Measurements from ENCODE around the gene MAPK4. TPM values are rescaled to one million over a fixed set of nuclear protein-coding genes. Genes with fewer than 3 reads are reported as not detected.
"Not testable (repeated sequence)": the region's sequence is repeated elsewhere in the genome, so short reads cannot be mapped to it uniquely, and the experiment has no call there.

Gene MAPK4
- total RNA-seq, 2 experiments from 2014 or later: not detected

DNA sequence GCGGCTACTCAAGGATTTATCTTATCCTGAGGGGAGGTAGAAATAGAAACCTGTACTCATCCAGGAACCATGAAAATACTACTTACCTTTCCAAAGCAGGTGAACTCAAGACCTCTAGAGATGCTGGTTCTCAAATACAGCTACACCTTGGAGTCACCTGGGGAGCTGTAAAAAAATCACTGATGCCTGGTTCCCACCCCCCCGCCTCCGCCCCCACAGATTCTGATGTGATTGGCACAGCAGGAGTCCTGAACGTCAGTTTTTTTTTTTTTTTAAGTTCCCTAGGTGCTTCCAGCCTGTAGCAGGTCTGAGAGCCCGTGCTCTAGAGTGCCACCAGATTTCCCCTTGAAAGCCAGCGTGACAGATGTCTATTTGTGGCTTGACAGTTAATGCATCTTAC, 146.3 kb downstream of the MAPK4 start:
- Mint-ChIP-seq H3K36me3 (no peaks in the 10 kb centered on the region), H3K9me3 (no peaks in the 10 kb centered on the region), H3K4me1 (no peaks in the 10 kb centered on the region), H3K4me3 (no peak overlapping the region), H3K27ac (no peak overlapping the region), H3K27me3 (peaks cover 11% of the 10 kb centered on the region)
- POLR2A ChIA-PET: interaction anchor here (0.7 kb wide), 1 partner anchor 257 kb away, joined by 3 read pairs; no protein-coding TSS in a partner anchor
- no peak for DNase-seq
- no peak for ATAC-seq (ENCODE audit: low read depth)

GRCh38 chr18:50706651-50707050, 146.8 kb downstream of the MAPK4 start:
- DNase-seq (no peak), ATAC-seq (ENCODE audit: low read depth) (no peak)
- Mint-ChIP-seq H3K9me3 (no peaks in the 10 kb centered on the region), H3K27me3 (peaks cover 11% of the 10 kb centered on the region), H3K4me1 (no peaks in the 10 kb centered on the region), H3K27ac (no peak overlapping the region), H3K4me3 (no peak overlapping the region), H3K36me3 (no peaks in the 10 kb centered on the region)
- POLR2A ChIA-PET: no interaction called here

DNA sequence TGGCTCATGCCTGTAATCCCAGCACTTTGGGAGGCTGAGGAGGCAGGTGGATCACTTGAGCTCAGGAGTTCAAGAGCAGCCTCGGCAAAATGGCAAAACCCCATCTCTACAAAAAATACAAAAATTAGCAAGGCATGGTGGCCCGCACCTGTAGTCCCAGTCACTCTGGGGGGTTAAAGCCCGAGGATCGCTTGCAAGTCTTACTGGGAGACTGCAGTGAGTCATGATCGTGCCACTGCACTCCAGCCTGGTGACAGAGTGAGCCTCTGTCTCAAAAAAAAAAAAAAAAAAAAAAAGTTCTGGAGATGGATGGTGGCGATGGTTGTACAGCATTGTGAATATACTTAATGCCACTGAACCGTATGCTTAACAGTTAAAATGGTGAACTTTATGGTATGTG, 147.4 kb downstream of the MAPK4 start:
- POLR2A ChIA-PET; H3K4me3 Mint-ChIP-seq; H3K36me3 Mint-ChIP-seq; DNase-seq; H3K9me3 Mint-ChIP-seq; H3K27ac Mint-ChIP-seq; H3K4me1 Mint-ChIP-seq; ATAC-seq (ENCODE audit: low read depth): not testable (repeated sequence)
- H3K27me3 Mint-ChIP-seq: peaks cover 11% of the 10 kb centered on the region

DNA sequence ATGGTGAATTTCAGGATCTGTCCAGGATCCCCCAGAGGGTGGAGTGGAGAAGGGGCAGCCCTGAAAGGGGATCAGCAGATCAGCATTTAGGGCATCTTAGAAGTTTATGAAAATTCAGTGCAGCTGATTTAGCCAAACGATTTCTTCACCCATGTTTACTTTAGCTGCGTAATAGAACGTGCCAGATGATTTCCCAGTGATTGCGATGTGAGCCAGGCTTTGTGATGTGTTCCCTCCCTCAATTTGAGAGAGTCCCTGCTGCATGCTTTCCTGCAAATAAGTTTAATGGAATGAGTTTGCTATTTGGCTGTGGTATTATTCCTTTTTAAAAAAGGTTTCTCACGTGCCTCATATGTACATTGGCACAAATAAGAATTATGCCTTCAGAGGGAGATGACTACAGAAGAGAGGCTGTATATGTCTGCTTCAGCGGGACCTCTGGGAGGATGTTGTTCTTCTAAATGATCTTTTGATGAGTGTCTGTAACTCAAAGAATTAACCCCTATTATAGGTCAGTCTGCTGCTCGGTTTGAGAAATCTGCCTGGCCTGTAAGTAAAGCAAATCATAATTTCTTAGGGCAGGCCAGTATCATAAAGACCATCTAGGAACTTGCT, 148.1 kb downstream of the MAPK4 start:
- DNase-seq: no peak
- POLR2A ChIA-PET: no interaction called here
- ATAC-seq (ENCODE audit: low read depth): no peak
- Mint-ChIP-seq H3K27me3 (peaks cover 11% of the 10 kb centered on the region), H3K4me3 (no peak overlapping the region), H3K9me3 (no peaks in the 10 kb centered on the region), H3K36me3 (no peaks in the 10 kb centered on the region), H3K27ac (no peak overlapping the region), H3K4me1 (no peaks in the 10 kb centered on the region)

- Mint-ChIP-seq H3K27ac (no peak overlapping the region), H3K27me3 (peaks cover 12% of the 10 kb centered on the region), H3K4me1 (no peaks in the 10 kb centered on the region), H3K36me3 (no peaks in the 10 kb centered on the region), H3K9me3 (no peaks in the 10 kb centered on the region), H3K4me3 (no peak overlapping the region)
- POLR2A ChIA-PET: no interaction called here
- ATAC-seq (ENCODE audit: low read depth) (no peak), DNase-seq (no peak)
Observed at GRCh38 chr18:50709193-50709592, 149.3 kb downstream of the MAPK4 start.

DNA sequence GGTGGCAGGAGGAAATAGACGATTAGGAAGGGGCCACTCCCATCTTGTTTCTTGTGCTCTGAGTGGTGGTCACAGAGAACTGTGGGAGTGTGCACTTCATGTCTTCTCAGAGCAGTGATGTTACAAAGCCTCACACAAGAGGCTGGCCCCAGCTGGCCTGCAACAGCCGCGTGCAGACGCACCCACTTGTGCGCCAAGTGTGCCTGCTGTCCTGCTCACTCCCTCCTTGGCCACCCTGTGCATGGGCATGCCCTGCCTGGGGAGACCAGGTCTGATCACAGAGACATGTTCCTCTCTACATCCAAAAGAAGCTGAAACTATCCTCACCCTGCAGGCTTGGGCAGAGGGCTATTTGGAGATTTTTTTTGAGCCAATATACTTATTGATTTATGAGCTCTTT, 151.5 kb downstream of the MAPK4 start:
- Mint-ChIP-seq H3K9me3 (peaks cover 3% of the 10 kb centered on the region), H3K27ac (no peak overlapping the region), H3K27me3 (peaks cover 6% of the 10 kb centered on the region), H3K36me3 (no peaks in the 10 kb centered on the region), H3K4me3 (no peak overlapping the region), H3K4me1 (no peaks in the 10 kb centered on the region)
- POLR2A ChIA-PET: no interaction called here
- DNase-seq (no peak), ATAC-seq (ENCODE audit: low read depth) (no peak)

- Mint-ChIP-seq H3K4me1 (no peaks in the 10 kb centered on the region), H3K27me3 (peaks cover 6% of the 10 kb centered on the region), H3K9me3 (peaks cover 3% of the 10 kb centered on the region), H3K27ac (no peak overlapping the region), H3K4me3 (no peak overlapping the region), H3K36me3 (no peaks in the 10 kb centered on the region)
- DNase-seq (no peak), ATAC-seq (ENCODE audit: low read depth) (no peak)
- POLR2A ChIA-PET: no interaction called here
Observed at GRCh38 chr18:50715919-50716318, 156.0 kb downstream of the MAPK4 start.

GRCh38 chr18:50716902-50717301, 157.0 kb downstream of the MAPK4 start:
- ATAC-seq (ENCODE audit: low read depth) (no peak), DNase-seq (no peak)
- Mint-ChIP-seq H3K27me3 (peaks cover 6% of the 10 kb centered on the region), H3K4me1 (no peaks in the 10 kb centered on the region), H3K36me3 (no peaks in the 10 kb centered on the region), H3K9me3 (peaks cover 3% of the 10 kb centered on the region), H3K27ac (no peak overlapping the region), H3K4me3 (no peak overlapping the region)
- POLR2A ChIA-PET: no interaction called here

DNA sequence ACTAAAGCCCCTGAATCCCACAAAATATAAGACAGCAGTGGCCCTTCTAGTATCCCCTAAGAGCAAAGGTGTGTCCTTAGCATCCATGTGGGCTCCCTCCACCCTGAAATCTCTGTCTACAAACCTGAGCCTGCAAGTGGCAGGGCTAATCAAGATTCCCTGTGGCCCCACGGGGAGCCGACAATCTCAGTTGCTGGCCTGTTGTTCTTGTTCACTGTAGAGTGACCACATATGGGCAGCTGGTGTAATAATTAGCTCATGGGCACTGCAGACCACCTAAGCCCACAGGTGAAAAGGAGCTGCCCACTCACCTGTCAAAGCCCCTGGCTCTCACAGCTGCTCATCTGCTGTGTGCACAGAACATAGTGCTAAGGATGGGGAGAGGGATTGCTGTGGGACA, 157.7 kb downstream of the MAPK4 start:
- H3K27me3 Mint-ChIP-seq: peaks cover 6% of the 10 kb centered on the region
- ATAC-seq (ENCODE audit: low read depth): no peak

GRCh38 chr18:50719471-50720324, 159.8 kb downstream of the MAPK4 start:
- Mint-ChIP-seq H3K36me3 (no peaks in the 10 kb centered on the region), H3K9me3 (peaks cover 3% of the 10 kb centered on the region), H3K4me1 (no peaks in the 10 kb centered on the region), H3K27ac (no peak overlapping the region), H3K4me3 (no peak overlapping the region), H3K27me3 (no peaks in the 10 kb centered on the region)
- DNase-seq: no peak
- no peak for ATAC-seq (ENCODE audit: low read depth)
- POLR2A ChIA-PET: interaction anchor here (0.7 kb wide), 1 partner anchor 160 kb away, joined by 4 read pairs; the partner anchor contains the start of gene MAPK4

More for the DNA sequence above, 157.7 kb downstream of the MAPK4 start:
- Mint-ChIP-seq H3K36me3 (no peaks in the 10 kb centered on the region), H3K4me1 (no peaks in the 10 kb centered on the region), H3K27ac (no peak overlapping the region), H3K4me3 (no peak overlapping the region), H3K9me3 (peaks cover 3% of the 10 kb centered on the region)
- POLR2A ChIA-PET: no interaction called here
- no peak for DNase-seq

DNA sequence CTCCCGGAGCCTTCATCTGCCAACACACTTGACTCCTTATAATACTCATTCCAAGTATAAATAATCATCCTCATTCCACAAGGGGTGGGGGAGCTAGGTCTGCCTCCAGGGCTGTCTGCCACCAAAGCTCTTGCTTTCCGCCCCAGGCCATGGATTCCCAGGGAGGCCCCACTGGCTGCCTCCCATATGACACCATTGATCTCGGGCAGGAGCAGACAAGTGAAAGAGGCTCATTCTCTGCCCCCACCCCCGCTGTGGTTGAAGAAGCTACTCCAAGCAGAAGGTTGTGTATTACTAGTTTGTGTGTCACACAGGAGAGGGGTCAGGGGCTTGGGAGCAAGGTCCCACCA, 160.4 kb downstream of the MAPK4 start:
- H3K36me3 Mint-ChIP-seq: no peaks in the 10 kb centered on the region
- ATAC-seq (ENCODE audit: low read depth) (no peak), DNase-seq (no peak)
- no peaks in the 10 kb centered on the region for H3K4me1 Mint-ChIP-seq
- no peaks in the 10 kb centered on the region for H3K27me3 Mint-ChIP-seq
- H3K27ac Mint-ChIP-seq: no peak overlapping the region
- peaks cover 3% of the 10 kb centered on the region for H3K9me3 Mint-ChIP-seq
- H3K4me3 Mint-ChIP-seq: no peak overlapping the region
- POLR2A ChIA-PET: no interaction called here

- H3K27ac Mint-ChIP-seq: no peak overlapping the region
- POLR2A ChIA-PET: no interaction called here
- H3K4me1 Mint-ChIP-seq: no peaks in the 10 kb centered on the region
- peaks cover under 1% of the 10 kb centered on the region for H3K9me3 Mint-ChIP-seq
- H3K36me3 Mint-ChIP-seq: no peaks in the 10 kb centered on the region
- H3K27me3 Mint-ChIP-seq: no peaks in the 10 kb centered on the region
- no peak for DNase-seq
- H3K4me3 Mint-ChIP-seq: no peak overlapping the region
- no peak for ATAC-seq (ENCODE audit: low read depth)
Observed at GRCh38 chr18:50721006-50721405, 161.1 kb downstream of the MAPK4 start.

DNA sequence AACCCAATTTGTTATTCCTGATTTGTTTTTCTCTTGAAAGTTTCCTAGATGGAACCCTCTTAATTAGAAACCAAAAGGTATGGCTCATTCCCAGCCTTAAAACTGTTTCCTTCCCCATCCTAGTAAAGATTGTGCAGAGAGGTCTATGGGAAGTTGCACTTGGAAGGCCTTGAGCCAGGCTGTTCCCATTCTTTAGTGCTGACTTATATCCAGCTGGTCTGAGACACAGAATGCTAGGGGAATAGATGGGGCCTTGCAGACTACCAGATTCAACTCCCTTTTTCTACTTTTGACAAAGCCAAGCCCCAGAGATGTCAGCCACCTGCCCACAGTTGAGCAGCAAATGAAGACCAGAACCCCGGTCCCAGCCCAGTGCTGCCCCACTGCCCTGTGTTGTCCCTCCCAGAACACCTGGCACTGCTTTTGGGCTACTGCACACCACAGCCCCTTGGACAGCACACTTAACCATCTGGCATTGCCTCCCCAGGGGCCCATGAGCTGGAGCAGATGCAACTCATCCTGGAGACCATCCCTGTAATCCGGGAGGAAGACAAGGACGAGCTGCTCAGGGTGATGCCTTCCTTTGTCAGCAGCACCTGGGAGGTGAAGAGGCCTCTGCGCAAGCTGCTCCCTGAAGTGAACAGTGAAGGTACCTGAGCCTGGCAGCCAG, 161.7 kb downstream of the MAPK4 start:
- POLR2A ChIA-PET: no interaction called here
- Mint-ChIP-seq H3K4me3 (no peak overlapping the region), H3K9me3 (no peaks in the 10 kb centered on the region), H3K27me3 (no peaks in the 10 kb centered on the region), H3K4me1 (no peaks in the 10 kb centered on the region), H3K27ac (no peak overlapping the region), H3K36me3 (no peaks in the 10 kb centered on the region)
- ATAC-seq (ENCODE audit: low read depth) (no peak), DNase-seq (no peak)

DNA sequence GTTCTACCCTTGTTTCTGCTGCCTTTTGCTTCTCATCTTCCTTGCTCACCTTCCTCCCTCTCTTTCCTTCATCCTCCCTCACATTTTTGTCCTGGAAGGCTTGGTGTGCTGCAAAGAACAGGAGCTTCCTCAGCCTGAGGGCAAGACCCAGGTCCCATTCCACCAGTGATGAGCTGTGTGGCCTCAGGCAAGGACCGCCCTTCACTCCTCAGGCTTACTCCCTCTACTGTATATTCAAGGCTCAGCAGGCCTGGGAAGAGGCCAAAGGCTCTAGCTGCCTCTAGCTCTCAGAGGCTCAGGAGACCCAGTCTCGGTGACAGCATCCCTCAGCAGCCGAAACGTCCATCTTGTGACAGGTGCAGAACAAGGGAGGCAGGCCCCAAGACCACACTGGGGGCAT, 162.4 kb downstream of the MAPK4 start:
- POLR2A ChIA-PET: no interaction called here
- no peaks in the 10 kb centered on the region for H3K9me3 Mint-ChIP-seq
- DNase-seq (no peak), ATAC-seq (ENCODE audit: low read depth) (no peak)
- H3K4me1 Mint-ChIP-seq: peaks cover 2% of the 10 kb centered on the region
- H3K27me3 Mint-ChIP-seq: peaks cover 3% of the 10 kb centered on the region
- H3K27ac Mint-ChIP-seq: no peak overlapping the region
- no peaks in the 10 kb centered on the region for H3K36me3 Mint-ChIP-seq
- no peak overlapping the region for H3K4me3 Mint-ChIP-seq

All from activated naive CD8-positive, alpha-beta T cell treated with anti-CD3 and anti-CD28 coated beads, Interleukin-2, amount 10 ng/mL, durations not matched to agents 7 days and 5 days (primary cell).